Right atrium auricular region (tissue), 2 donors: ENCODE measurements around the gene PLCB4. TPM values are rescaled to one million over a fixed set of nuclear protein-coding genes. Genes with fewer than 3 reads are reported as not detected.
A peak's percentile ranks its signal among the peaks of the same experiment; 100 is the strongest.

Experiments used
- DNase-seq: peaks from one replicate; pipeline ENCODE4 v3.0.0-alpha.2; 2019; ENCODE audit warnings: low spot score
- H3K27ac ChIP-seq, 2 donors: fragments of 200-600 bp; sonication (generic); 1 replicate in 1 of 2; 2 replicates in 1 of 2; pipeline ENCODE4 v1.5.1; 2016 to 2019
- H3K27me3 ChIP-seq, 2 donors: fragments of 200-600 bp; sonication (generic); one replicate each; pipeline versions ENCODE4 v1.5.1 to v1.6.0; 2017 to 2019
- H3K36me3 ChIP-seq: fragments of 200-600 bp; sonication (generic); one replicate; pipeline ENCODE4 v1.5.1; 2016
- H3K4me1 ChIP-seq, 2 donors: fragments of 200-600 bp; sonication (generic); one replicate each; pipeline versions ENCODE4 v1.5.1 to v1.6.0; 2017 to 2019
- H3K4me3 ChIP-seq, 2 donors: fragments of 200-600 bp; sonication (generic); 1 replicate in 1 of 2; 2 replicates in 1 of 2; pipeline ENCODE4 v1.5.1; 2017 to 2019; ENCODE audit warnings: mild to moderate bottlenecking in 1 of 2, moderate library complexity in 1 of 2
- H3K9me3 ChIP-seq, 2 donors: fragments of 200-600 bp; sonication (generic); one replicate each; pipeline ENCODE4 v1.5.1; 2019
- total RNA-seq, 2 donors: library from RNA; depleted of rRNA; stranded (reverse); fragments of >200 nt; gene quantifications; one replicate each; pipeline ENCODE4 v1.1.0, GENCODE V29; 2016
- TF ChIP-seq, protein P1 (sequence below), 2 donors: fragments of 200-600 bp; sonication (generic); IDR thresholded peaks; one replicate each; pipeline ENCODE4 v1.5.1; 2019; ENCODE audit warnings: antibody characterized with exemption in 2 of 2

The PLCB4 gene
- total RNA-seq, 2 donors from 2014 or later = 14.3 to 32.4 TPM

- TF ChIP-seq, protein P1, sequence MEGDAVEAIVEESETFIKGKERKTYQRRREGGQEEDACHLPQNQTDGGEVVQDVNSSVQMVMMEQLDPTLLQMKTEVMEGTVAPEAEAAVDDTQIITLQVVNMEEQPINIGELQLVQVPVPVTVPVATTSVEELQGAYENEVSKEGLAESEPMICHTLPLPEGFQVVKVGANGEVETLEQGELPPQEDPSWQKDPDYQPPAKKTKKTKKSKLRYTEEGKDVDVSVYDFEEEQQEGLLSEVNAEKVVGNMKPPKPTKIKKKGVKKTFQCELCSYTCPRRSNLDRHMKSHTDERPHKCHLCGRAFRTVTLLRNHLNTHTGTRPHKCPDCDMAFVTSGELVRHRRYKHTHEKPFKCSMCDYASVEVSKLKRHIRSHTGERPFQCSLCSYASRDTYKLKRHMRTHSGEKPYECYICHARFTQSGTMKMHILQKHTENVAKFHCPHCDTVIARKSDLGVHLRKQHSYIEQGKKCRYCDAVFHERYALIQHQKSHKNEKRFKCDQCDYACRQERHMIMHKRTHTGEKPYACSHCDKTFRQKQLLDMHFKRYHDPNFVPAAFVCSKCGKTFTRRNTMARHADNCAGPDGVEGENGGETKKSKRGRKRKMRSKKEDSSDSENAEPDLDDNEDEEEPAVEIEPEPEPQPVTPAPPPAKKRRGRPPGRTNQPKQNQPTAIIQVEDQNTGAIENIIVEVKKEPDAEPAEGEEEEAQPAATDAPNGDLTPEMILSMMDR (IDR thresholded peaks at IDR 0.05) = no peak
- peaks cover 0 to 54% of the 10 kb centered on the region in 2 donors for H3K4me1 ChIP-seq
- no peaks in the 10 kb centered on the region for H3K36me3 ChIP-seq
- no peak for DNase-seq
- H3K4me3 ChIP-seq = no peak overlapping the region
- peak overlapping the region; percentile 32 to 84 for H3K27ac ChIP-seq
- no peaks in the 10 kb centered on the region for H3K27me3 ChIP-seq
- no peaks in the 10 kb centered on the region for H3K9me3 ChIP-seq
Observed at GRCh38 chr20:9220874-9221547, 152.1 kb downstream of the PLCB4 start.

DNA sequence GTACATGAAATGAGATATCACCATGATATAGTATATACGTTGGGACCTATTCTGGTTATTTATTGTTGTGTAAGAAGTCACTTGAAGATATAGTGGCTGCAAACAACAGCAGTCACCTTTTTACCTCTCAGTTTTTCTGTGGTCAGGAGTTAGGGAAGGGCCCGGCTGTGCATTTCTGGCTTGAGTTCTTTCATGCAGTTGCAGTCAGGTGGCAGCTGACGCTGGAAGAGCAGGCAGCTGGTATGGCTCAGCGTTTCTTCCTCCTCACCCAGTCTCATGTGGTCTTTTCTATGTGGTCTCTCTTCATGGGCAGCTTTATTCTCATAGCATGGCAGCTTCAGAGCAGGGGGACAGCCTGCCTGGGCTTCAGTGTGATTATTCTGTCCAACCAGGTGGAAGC lies 154.4 kb downstream of the PLCB4 start:
- no peak overlapping the region for H3K4me3 ChIP-seq
- H3K27me3 ChIP-seq = no peaks in the 10 kb centered on the region
- H3K36me3 ChIP-seq = no peaks in the 10 kb centered on the region
- TF ChIP-seq, protein P1 (IDR thresholded peaks at IDR 0.05) = no peak
- DNase-seq = no peak
- H3K4me1 ChIP-seq = peaks cover 0 to 41% of the 10 kb centered on the region in 2 donors
- peak overlapping the region in 1 of 2 donors; percentile 14 for H3K27ac ChIP-seq
- no peaks in the 10 kb centered on the region for H3K9me3 ChIP-seq

DNA sequence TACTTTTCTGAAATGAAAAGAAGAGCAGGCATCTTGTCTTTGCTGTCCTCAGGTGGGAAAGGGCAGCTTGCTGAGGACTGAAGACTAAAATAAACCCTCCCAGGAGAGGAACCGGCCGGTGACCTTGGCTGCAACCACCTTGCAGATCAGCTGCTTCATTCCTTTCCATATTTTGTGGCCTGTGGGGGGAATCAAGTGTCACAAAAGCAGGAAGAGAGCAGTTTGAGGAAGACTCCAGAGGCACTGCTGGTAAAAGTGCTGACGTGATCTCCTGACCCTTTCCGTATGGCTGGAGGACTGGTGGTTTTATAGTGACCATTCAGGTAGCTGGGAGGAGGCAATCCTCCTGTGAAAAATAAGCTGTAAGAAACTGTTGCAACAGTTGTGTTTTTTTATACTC lies 157.0 kb downstream of the PLCB4 start:
- no peaks in the 10 kb centered on the region for H3K9me3 ChIP-seq
- H3K4me3 ChIP-seq = no peak overlapping the region
- DNase-seq = no peak
- no peaks in the 10 kb centered on the region for H3K36me3 ChIP-seq
- peaks cover 0 to 41% of the 10 kb centered on the region in 2 donors for H3K4me1 ChIP-seq
- peak overlapping the region; percentile 49 to 50 for H3K27ac ChIP-seq
- TF ChIP-seq, protein P1 (IDR thresholded peaks at IDR 0.05) = no peak
- H3K27me3 ChIP-seq = no peaks in the 10 kb centered on the region

GRCh38 chr20:9227896-9228615 lies 159.2 kb downstream of the PLCB4 start:
- TF ChIP-seq, protein P1 (IDR thresholded peaks at IDR 0.05) = no peak
- Histone ChIP-seq H3K36me3 (no peaks in the 10 kb centered on the region), H3K27ac (peak overlapping the region; percentile 3 to 45), H3K4me1 (peaks cover 0 to 35% of the 10 kb centered on the region in 2 donors), H3K27me3 (no peaks in the 10 kb centered on the region), H3K9me3 (no peaks in the 10 kb centered on the region), H3K4me3 (no peak overlapping the region)
- no peak for DNase-seq

- TF ChIP-seq, protein P1 (IDR thresholded peaks at IDR 0.05) = no peak
- peak overlapping the region; percentile 3 to 45 for H3K27ac ChIP-seq
- DNase-seq = no peak
Observed at GRCh38 chr20:9228774-9229450, 160.0 kb downstream of the PLCB4 start.

More at GRCh38 chr20:9228774-9229450, 160.0 kb downstream of the PLCB4 start:
- Histone ChIP-seq H3K4me1 (peaks cover 0 to 30% of the 10 kb centered on the region in 2 donors), H3K27me3 (no peaks in the 10 kb centered on the region), H3K4me3 (no peak overlapping the region), H3K36me3 (no peaks in the 10 kb centered on the region), H3K9me3 (no peaks in the 10 kb centered on the region)
